ENCODE data around the gene FLII.

- TF ChIP-seq CTCF (IDR thresholded peaks at IDR 0.05 in 2 of 3, conservative IDR thresholded peaks at IDR 0.05 in 1 of 3; ENCODE audit: borderline replicate concordance in 1 of 3, insufficient read depth in 1 of 3, low read depth in 2 of 3, low read length in 2 of 3): no peak
- TF ChIP-seq POLR2AphosphoS5 (IDR thresholded peaks at IDR 0.05; ENCODE audit: low read depth, low read length): no peak
- TF ChIP-seq SP1 (IDR thresholded peaks at IDR 0.05; ENCODE audit: low read depth): no peak
- TF ChIP-seq EZH2 (IDR thresholded peaks at IDR 0.05): no peak
- no peak for TF ChIP-seq EZH2phosphoT487 (IDR thresholded peaks at IDR 0.05; ENCODE audit: borderline replicate concordance)
- TF ChIP-seq TCF7L2 (IDR thresholded peaks at IDR 0.05; ENCODE audit: borderline replicate concordance, extremely low read depth, insufficient read depth, insufficient read length): no peak
- no peak for TF ChIP-seq MAX (IDR thresholded peaks at IDR 0.05)
- TF ChIP-seq ZNF274 (IDR thresholded peaks at IDR 0.05; ENCODE audit: low read depth, low read length): no peak
- TF ChIP-seq POLR2A (IDR thresholded peaks at IDR 0.05; ENCODE audit: borderline replicate concordance, extremely low read depth, insufficient read depth, insufficient read length): no peak
- TF ChIP-seq YY1 (IDR thresholded peaks at IDR 0.05; ENCODE audit: extremely low read depth, insufficient replicate concordance, low read depth, low read length): no peak
- TF ChIP-seq RAD21 (IDR thresholded peaks at IDR 0.05; ENCODE audit: low read depth): no peak
- no peak for TF ChIP-seq REST (IDR thresholded peaks at IDR 0.05; ENCODE audit: low read depth)
- TF ChIP-seq ZBTB33 (IDR thresholded peaks at IDR 0.05; ENCODE audit: extremely low read depth, insufficient replicate concordance, low read length): no peak
Observed at GRCh38 chr17:18256776-18257175, 1.8 kb downstream of the FLII start.

All from HCT116 (cell line).